K562 (cell line): ENCODE results near the gene CCSER1.

ENCODE experiments used
- MXI1 ChIP-seq: IDR thresholded peaks from 2 replicates; pipeline ENCODE4 v1.6.1; 2011; ENCODE audit warnings: low read depth, mild to moderate bottlenecking, improper control_type of control experiment, low read length
- RCOR1 ChIP-seq, 2 experiments: IDR thresholded peaks; 2 replicates each; pipeline ENCODE4 v1.6.1; 2012; ENCODE audit warnings: low read depth in 2 of 2, low read length in 2 of 2, borderline replicate concordance in 1 of 2, improper control_type of control experiment in 1 of 2
- SMAD4 ChIP-seq: fragments of 250-450 bp; sonication (Bioruptor Pico); conservative IDR thresholded peaks from 2 replicates; pipeline ENCODE4 v1.8.0; 2021; ENCODE audit warnings: inconsistent platforms, mild to moderate bottlenecking, moderate library complexity
- TAF1 ChIP-seq: IDR thresholded peaks from 2 replicates; pipeline ENCODE4 v1.6.1; 2011; ENCODE audit warnings: mild to moderate bottlenecking, low read length, moderate library complexity; ENCODE audit not compliant: insufficient read depth, control insufficient read depth, severe bottlenecking; ENCODE audit errors: extremely low read depth

- TF ChIP-seq RCOR1 (IDR thresholded peaks at IDR 0.05; ENCODE audit: borderline replicate concordance in 1 of 2, low read depth in 2 of 2, low read length in 2 of 2) (no peak), TAF1 (no peak), MXI1 (no peak), SMAD4 (no peak)
These were observed 368.7 kb downstream of the CCSER1 start for GRCh38 chr4:90495936-90496335.
